CD4-positive, CD25-positive, alpha-beta regulatory T cell (primary cell): Measurements from ENCODE around the gene PPP1R3D. TPM values are rescaled to one million over a fixed set of nuclear protein-coding genes. Genes with fewer than 3 reads are reported as not detected.
A peak's percentile ranks its signal among the peaks of the same experiment; 100 is the strongest.

Experiments
- ATAC-seq, 2 donors: fragments of 150-1000 bp; cut with Tn5 transposase; one replicate each; pipeline ENCODE4 v1.10.0; 2021; ENCODE audit warnings: low read depth in 2 of 2, moderate number of reproducible peaks in 2 of 2, moderate library complexity in 1 of 2
- DNase-seq, 3 donors: peaks; one replicate each; pipeline versions ENCODE4 v3.0.0 to v3.0.0-alpha.2; 2012 to 2022; ENCODE audit warnings: mixed read lengths in 1 of 3
- H3K27ac ChIP-seq: one replicate; pipeline ENCODE4 v1.7.0; 2013; ENCODE audit warnings: mild to moderate bottlenecking, low read length; ENCODE audit not compliant: insufficient read depth, poor library complexity, severe bottlenecking
- H3K27me3 ChIP-seq: one replicate; pipeline ENCODE4 v1.7.0; 2013; ENCODE audit warnings: low read length; ENCODE audit not compliant: control insufficient read depth, insufficient read depth
- H3K36me3 ChIP-seq: one replicate; pipeline ENCODE4 v1.7.0; 2013; ENCODE audit warnings: mild to moderate bottlenecking, low read length, moderate library complexity; ENCODE audit not compliant: control insufficient read depth, insufficient read depth
- H3K4me1 ChIP-seq: 2 replicates; pipeline ENCODE4 v1.7.0; 2013; ENCODE audit warnings: mild to moderate bottlenecking, low read length; ENCODE audit not compliant: insufficient read depth, control insufficient read depth, poor library complexity, severe bottlenecking
- H3K4me3 ChIP-seq: one replicate; pipeline ENCODE4 v1.7.0; 2013; ENCODE audit warnings: low read depth, mild to moderate bottlenecking, low read length, moderate library complexity
- H3K9me3 ChIP-seq, 2 experiments: 1 replicate in 1 of 2; 2 replicates in 1 of 2; pipeline ENCODE4 v1.7.0; 2013; ENCODE audit warnings: low read length in 2 of 2, mild to moderate bottlenecking in 1 of 2, moderate library complexity in 1 of 2; ENCODE audit not compliant: control insufficient read depth in 2 of 2
- H3K27ac Mint-ChIP-seq, 3 donors: one replicate each; pipeline ENCODE4 v1.8.0; 2020 to 2022; ENCODE audit warnings: mild to moderate bottlenecking in 3 of 3, mixed read lengths in 3 of 3, moderate library complexity in 2 of 3
- H3K27me3 Mint-ChIP-seq: one replicate; pipeline ENCODE4 v1.8.0; 2022; ENCODE audit warnings: mild to moderate bottlenecking, mixed read lengths
- H3K36me3 Mint-ChIP-seq: one replicate; pipeline ENCODE4 v1.8.0; 2020; ENCODE audit warnings: mixed read lengths
- H3K4me1 Mint-ChIP-seq, 4 donors: one replicate each; pipeline ENCODE4 v1.8.0; 2020 to 2022; ENCODE audit warnings: mixed read lengths in 4 of 4, mild to moderate bottlenecking in 1 of 4
- H3K4me3 Mint-ChIP-seq, 4 donors: one replicate each; pipeline ENCODE4 v1.8.0; 2020 to 2022; ENCODE audit warnings: mild to moderate bottlenecking in 4 of 4, mixed read lengths in 4 of 4, moderate library complexity in 3 of 4
- H3K9me3 Mint-ChIP-seq, 7 donors: one replicate each; pipeline ENCODE4 v1.8.0; 2020 to 2022; ENCODE audit warnings: mixed read lengths in 7 of 7, mild to moderate bottlenecking in 3 of 7, moderate library complexity in 2 of 7
- polyA plus RNA-seq, 4 donors: library from polyadenylated mRNA; unstranded; fragments of 300-500 nt; fragmentation: Illumina TruSeq; gene quantifications; one replicate each; pipeline ENCODE4 v1.2.3, GENCODE V29; 2021
- total RNA-seq: library from RNA; stranded (reverse); gene quantifications from one replicate; pipeline ENCODE4 v1.2.3, GENCODE V29; 2022

PPP1R3D gene
- total and polyA plus RNA-seq, 5 donors from 2014 or later, result 1.9 to 5.3 (median 2.2) TPM

DNA sequence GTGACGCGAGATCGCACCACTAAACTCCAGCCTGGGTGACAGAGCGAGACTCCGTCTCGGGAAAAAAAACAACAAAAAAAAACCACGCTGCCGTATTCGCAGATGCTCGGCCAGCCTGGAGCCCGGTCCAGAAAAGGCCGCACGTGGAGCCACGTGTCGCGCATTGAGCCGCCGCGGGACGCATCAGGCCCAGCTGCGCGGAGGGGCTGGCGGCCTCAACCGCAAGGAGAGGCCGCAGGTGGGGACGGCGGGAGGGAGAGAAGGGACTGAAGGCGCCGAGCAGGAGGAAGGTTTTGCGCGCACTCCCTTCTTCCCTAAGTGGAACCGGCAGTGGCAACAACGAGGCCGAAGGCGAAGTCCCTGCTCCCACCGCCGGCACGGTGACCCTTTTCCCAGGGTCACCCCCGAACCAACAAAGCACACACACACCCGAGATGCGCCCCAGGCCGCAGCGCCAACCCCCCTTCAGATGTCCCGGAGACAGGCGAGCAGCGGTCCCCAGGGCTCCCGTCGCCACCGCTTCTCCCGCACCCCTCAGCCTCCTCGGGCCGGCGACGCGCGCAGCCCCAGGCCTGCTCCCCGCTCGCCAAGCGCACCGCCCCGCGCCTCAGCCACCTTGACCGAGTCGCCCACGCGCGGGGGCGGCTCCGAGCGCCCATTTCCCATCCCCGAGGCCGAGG is 7.3 kb downstream of the PPP1R3D start:
- no peaks in the 10 kb centered on the region for H3K36me3 Mint-ChIP-seq
- peaks cover 9% of the 10 kb centered on the region for H3K27me3 Mint-ChIP-seq
- no peaks in the 10 kb centered on the region for H3K36me3 ChIP-seq
- H3K9me3 Mint-ChIP-seq, result no peaks in the 10 kb centered on the region
- peak overlapping the region in 2 of 4 donors; percentile 33 to 81 for H3K4me3 Mint-ChIP-seq
- no peaks in the 10 kb centered on the region for H3K9me3 ChIP-seq
- no peaks in the 10 kb centered on the region for H3K27me3 ChIP-seq
- no peak overlapping the region for H3K4me3 ChIP-seq
- no peak overlapping the region for H3K27ac Mint-ChIP-seq
- ATAC-seq, result no peak
- no peak for DNase-seq
- H3K4me1 Mint-ChIP-seq, result peaks cover 16 to 33% (median 27%) of the 10 kb centered on the region in 4 donors
- peaks cover 17% of the 10 kb centered on the region for H3K4me1 ChIP-seq
- peak overlapping the region; percentile 53 for H3K27ac ChIP-seq

DNA sequence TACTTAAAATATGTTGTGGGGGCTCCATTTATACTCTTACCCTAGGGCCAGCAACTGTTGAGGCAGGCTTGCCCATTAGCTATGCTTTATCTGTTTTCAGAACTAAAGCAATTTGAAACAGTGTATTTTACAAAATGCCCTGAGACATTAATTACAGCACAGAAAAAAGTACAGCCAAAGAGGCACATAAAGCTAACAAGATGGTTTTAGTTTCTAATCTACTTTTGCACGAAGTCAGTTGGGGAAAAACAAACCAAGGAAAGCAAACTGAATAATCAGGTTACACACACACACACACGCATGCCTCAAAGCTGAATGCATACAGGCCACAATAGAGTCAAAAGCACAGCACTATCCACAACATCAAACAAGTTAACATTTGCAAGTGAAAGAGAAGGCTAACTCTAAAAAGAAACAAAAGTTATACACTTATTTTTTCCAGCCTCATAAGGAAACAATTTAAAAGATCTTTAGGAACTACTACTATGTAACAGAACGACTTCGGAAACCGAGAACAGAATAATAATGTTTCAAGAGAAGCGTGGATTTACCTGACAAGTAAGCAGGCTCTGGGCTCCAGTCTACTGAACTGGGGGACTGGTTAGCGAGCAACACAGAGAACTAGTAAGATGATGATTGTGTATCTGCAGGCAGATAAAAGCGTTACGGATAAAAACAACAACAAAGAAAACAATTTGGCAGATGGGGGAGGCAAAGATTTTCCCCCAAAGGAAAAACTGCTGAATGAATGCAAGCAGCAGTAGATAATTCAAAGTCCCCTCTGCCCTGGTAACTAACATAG is 8.4 kb downstream of the PPP1R3D start:
- Mint-ChIP-seq H3K36me3 (no peaks in the 10 kb centered on the region), H3K27me3 (peaks cover 9% of the 10 kb centered on the region), H3K27ac (peak overlapping the region in 1 of 3 donors; percentile 33), H3K4me3 (peak overlapping the region; percentile 56 to 83 (median 80)), H3K9me3 (no peaks in the 10 kb centered on the region), H3K4me1 (peaks cover 9 to 26% (median 20%) of the 10 kb centered on the region in 4 donors)
- Histone ChIP-seq H3K4me3 (no peak overlapping the region), H3K4me1 (peaks cover 7% of the 10 kb centered on the region), H3K27me3 (no peaks in the 10 kb centered on the region), H3K9me3 (no peaks in the 10 kb centered on the region), H3K36me3 (no peaks in the 10 kb centered on the region), H3K27ac (no peak overlapping the region)
- DNase-seq, result peak in 1 of 3 donors; percentile 25
- ATAC-seq, result no peak

DNA sequence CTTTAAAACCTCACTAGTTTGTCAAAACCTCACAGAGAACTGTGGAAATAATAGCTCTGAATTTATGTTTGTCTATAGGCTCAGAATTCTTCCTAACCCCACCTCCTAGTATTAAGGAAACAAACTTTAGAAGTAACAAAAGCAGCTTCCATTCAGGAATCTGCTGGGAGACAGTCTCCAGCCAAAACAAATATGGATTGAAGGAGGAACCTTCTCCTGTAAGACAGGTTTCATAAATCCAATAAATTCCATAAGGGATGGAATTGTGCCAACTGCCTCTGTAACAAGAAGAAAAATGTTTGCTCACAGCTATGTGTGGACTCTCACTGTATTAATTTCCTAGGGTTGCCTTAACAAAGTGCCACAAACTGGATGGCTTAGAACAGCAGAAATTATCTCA is 14.2 kb downstream of the PPP1R3D start:
- H3K4me1 ChIP-seq, result no peaks in the 10 kb centered on the region
- Mint-ChIP-seq H3K27me3 (peaks cover 20% of the 10 kb centered on the region), H3K4me1 (peaks cover 0 to 2% (median 0%) of the 10 kb centered on the region in 4 donors), H3K4me3 (no peak overlapping the region), H3K27ac (no peak overlapping the region), H3K36me3 (no peaks in the 10 kb centered on the region), H3K9me3 (no peaks in the 10 kb centered on the region)
- no peaks in the 10 kb centered on the region for H3K36me3 ChIP-seq
- no peak for DNase-seq
- H3K27me3 ChIP-seq, result peaks cover 2% of the 10 kb centered on the region
- H3K27ac ChIP-seq, result no peak overlapping the region
- no peak overlapping the region for H3K4me3 ChIP-seq
- no peaks in the 10 kb centered on the region for H3K9me3 ChIP-seq
- ATAC-seq, result no peak

DNA sequence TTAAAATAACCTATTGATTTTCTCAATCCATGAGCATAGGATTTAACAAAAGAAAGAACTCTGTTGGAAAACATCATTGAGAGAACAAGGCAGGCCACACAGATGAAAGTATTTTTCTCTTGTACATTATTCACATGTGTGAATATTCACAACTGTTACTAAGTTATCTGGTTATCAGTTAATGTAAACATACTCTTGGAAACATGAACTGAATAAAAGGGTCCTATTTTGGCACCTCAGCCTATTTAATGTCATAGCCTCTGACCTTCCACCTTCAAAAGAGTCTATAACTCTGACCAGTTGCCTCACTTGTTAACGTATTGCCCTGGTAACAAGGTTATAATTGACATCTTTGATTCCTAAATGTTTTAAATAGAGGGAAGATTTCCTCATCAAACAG is 14.7 kb downstream of the PPP1R3D start:
- H3K27me3 Mint-ChIP-seq, result peaks cover 20% of the 10 kb centered on the region
- Histone ChIP-seq H3K27ac (no peak overlapping the region), H3K36me3 (no peaks in the 10 kb centered on the region), H3K4me3 (no peak overlapping the region), H3K9me3 (no peaks in the 10 kb centered on the region), H3K27me3 (peaks cover 2% of the 10 kb centered on the region), H3K4me1 (no peaks in the 10 kb centered on the region)
- DNase-seq (no peak), ATAC-seq (no peak)
- no peaks in the 10 kb centered on the region for H3K9me3 Mint-ChIP-seq
- H3K36me3 Mint-ChIP-seq, result no peaks in the 10 kb centered on the region
- H3K4me1 Mint-ChIP-seq, result peaks cover 0 to 2% (median 0%) of the 10 kb centered on the region in 4 donors
- H3K4me3 Mint-ChIP-seq, result no peak overlapping the region
- H3K27ac Mint-ChIP-seq, result no peak overlapping the region

DNA sequence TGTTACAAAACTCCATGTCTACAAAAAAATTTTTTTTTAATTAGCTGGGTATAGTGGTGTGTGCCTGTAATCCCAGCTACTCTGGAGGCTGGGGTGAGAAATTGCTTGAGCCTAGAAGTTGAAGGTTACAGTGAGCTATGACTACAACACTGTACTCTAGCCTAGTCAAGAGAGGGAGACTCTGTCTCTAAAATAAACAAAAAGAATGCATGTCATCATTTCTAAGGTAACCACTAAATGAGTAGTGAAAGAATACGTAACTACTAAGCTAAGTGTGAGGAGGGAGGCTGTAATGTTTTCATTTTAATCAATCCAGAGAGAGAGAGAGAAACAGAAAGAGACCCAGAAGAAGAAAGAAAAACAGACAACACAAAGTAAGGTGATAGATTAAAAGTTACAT is 16.6 kb downstream of the PPP1R3D start:
- peaks cover 11% of the 10 kb centered on the region for H3K27me3 Mint-ChIP-seq

DNA sequence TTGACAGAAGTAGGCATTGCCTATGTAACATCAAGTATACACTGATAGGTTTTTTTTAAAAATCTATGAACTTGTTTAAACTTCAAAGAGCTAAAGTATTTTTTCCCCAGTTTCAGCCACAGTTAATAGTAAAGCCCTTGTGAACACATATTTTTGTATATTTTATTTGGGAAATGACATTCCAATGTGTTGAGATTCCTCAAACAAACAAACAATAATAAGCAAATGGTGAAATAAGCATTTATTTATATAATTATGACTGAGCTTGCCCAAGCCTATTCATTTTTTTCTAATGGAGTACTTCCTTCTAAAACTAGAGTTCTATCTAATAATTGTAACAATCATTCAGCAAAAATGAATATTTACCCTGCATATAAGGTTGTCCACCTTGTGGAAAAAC is 19.2 kb downstream of the PPP1R3D start:
- Mint-ChIP-seq H3K4me3 (no peak overlapping the region), H3K27ac (no peak overlapping the region), H3K36me3 (peaks cover 4% of the 10 kb centered on the region), H3K9me3 (no peaks in the 10 kb centered on the region), H3K4me1 (peaks cover 0 to 2% (median 0%) of the 10 kb centered on the region in 4 donors), H3K27me3 (peaks cover 11% of the 10 kb centered on the region)
- Histone ChIP-seq H3K27ac (no peak overlapping the region), H3K36me3 (peaks cover 2% of the 10 kb centered on the region), H3K4me1 (no peaks in the 10 kb centered on the region), H3K9me3 (no peaks in the 10 kb centered on the region), H3K4me3 (no peak overlapping the region), H3K27me3 (no peaks in the 10 kb centered on the region)
- ATAC-seq, result no peak
- no peak for DNase-seq

More for the DNA sequence above, 16.6 kb downstream of the PPP1R3D start:
- Histone ChIP-seq H3K9me3 (no peaks in the 10 kb centered on the region), H3K36me3 (no peaks in the 10 kb centered on the region), H3K27me3 (peaks cover 2% of the 10 kb centered on the region), H3K4me3 (no peak overlapping the region), H3K4me1 (no peaks in the 10 kb centered on the region), H3K27ac (no peak overlapping the region)
- Mint-ChIP-seq H3K27ac (no peak overlapping the region), H3K9me3 (no peaks in the 10 kb centered on the region), H3K4me3 (no peak overlapping the region), H3K4me1 (peaks cover 0 to 2% (median 0%) of the 10 kb centered on the region in 4 donors), H3K36me3 (no peaks in the 10 kb centered on the region)
- ATAC-seq (no peak), DNase-seq (no peak)

DNA sequence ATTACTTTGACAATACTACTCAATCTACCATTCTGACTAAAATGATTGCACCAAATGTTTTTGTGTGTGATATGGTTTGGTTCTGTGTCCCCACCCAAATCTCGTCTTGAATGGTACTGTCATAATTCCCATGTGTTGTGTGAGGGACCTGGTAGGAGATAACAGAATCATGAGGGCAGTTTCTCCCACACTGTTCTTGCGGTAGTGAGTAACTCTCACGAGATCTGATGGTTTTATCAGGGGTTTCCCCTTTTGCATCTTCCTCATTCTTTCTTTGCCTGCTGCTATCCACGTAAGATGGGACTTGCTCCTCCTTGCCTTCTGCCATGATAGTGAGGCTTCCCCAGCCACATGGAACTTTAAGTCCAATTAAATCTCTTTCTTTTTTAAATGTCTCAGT is 27.5 kb downstream of the PPP1R3D start:
- DNase-seq (no peak), ATAC-seq (no peak)
- no peak overlapping the region for H3K27ac ChIP-seq

More for the DNA sequence above, 27.5 kb downstream of the PPP1R3D start:
- peaks cover 6% of the 10 kb centered on the region for H3K27me3 ChIP-seq
- H3K27ac Mint-ChIP-seq, result no peak overlapping the region
- no peaks in the 10 kb centered on the region for H3K4me1 Mint-ChIP-seq
- H3K4me1 ChIP-seq, result no peaks in the 10 kb centered on the region
- peaks cover 2% of the 10 kb centered on the region for H3K36me3 ChIP-seq
- no peak overlapping the region for H3K4me3 ChIP-seq
- H3K27me3 Mint-ChIP-seq, result peaks cover 4% of the 10 kb centered on the region
- H3K9me3 Mint-ChIP-seq, result no peaks in the 10 kb centered on the region
- no peaks in the 10 kb centered on the region for H3K9me3 ChIP-seq
- H3K36me3 Mint-ChIP-seq, result no peaks in the 10 kb centered on the region
- no peak overlapping the region for H3K4me3 Mint-ChIP-seq
